C4-2B (cell line): ENCODE measurements around the gene KAT2B.

Experiments used
- H3K27ac ChIP-seq: fragments of 450-650 bp; 2 replicates; pipeline ENCODE4 v1.5.1; 2017
- CTCF ChIP-seq: fragments of 450-650 bp; conservative IDR thresholded peaks from 2 replicates; pipeline ENCODE4 v1.5.1; 2017; ENCODE audit warnings: mild to moderate bottlenecking
- ZFX ChIP-seq: fragments of 450-650 bp; IDR thresholded peaks from 2 replicates; pipeline ENCODE4 v1.6.1; 2017

Gene KAT2B

GRCh38 chr3:20054549-20054987 lies 14.3 kb downstream of the KAT2B start:
- no peak overlapping the region; the same call in 1 of the 2 replicates for H3K27ac ChIP-seq
- TF ChIP-seq CTCF: no peak
- no peak for TF ChIP-seq ZFX

- TF ChIP-seq CTCF (no peak), ZFX (no peak)
- peak overlapping the region; percentile 30 for H3K27ac ChIP-seq
Observed at GRCh38 chr3:20055020-20055775, 15.0 kb downstream of the KAT2B start.

DNA sequence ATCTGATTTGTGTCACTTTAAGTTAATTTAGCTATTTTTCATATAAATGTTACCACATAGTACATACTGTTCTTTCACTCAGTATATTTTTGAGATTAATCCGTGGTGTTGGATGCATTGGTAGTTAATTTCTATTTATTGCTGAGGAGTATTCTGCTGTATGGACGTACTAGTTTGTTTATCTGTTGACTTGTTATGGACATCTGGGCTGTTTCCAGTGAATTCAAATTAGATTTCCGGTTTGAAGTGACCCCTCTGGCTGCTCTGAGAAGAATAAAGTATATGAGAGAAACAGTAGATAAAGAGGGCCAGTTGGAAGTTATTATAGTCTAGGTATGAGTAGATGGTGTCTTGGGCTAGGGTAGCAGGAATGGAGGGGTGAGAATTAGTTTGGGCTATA lies 15.6 kb downstream of the KAT2B start:
- H3K27ac ChIP-seq: no peak overlapping the region
- TF ChIP-seq CTCF: no peak
- no peak for TF ChIP-seq ZFX

DNA sequence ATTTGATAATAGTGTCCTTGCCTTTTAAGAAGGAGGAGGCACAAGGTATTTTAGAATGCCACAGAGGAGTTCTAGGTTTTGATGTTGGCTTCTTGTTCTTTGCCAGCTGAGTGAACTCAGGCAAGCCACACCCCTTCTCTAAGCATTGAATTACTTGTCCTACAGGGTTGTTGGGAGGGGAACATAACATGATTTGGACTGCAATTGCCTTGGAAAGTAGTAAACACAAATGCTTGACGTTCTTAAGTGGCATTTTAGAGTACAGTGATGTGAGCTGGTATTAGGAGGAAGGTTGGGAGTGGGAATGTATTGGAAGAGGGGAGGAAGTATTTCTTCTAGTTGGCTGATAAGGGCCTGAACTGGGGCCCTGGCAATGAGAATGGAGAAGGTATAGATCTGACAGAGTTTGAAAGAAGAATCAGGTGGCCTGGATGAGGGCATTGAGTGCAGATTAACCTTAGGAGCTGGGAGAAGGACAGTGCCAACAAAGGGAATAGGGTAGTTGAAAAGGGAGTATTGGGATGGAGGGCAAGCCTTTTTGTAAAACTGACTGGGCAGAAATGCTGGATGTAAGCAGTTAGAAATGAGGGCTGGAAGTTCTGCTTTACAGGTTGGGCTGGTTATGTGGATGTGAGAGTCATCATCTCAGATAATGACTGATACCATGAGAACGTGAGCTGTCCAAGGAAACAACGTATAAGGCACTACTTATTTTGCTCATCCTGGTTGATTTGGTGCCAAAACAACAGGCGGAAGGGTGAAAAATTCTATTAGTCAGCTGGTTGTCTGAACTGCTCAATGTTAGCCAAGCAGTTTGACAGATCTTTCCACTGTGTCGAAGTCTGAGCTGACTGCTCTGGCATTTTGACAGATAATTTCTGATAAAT lies 16.7 kb downstream of the KAT2B start:
- peak overlapping the region; percentile 51 for H3K27ac ChIP-seq
- TF ChIP-seq ZFX: no peak
- no peak for TF ChIP-seq CTCF

DNA sequence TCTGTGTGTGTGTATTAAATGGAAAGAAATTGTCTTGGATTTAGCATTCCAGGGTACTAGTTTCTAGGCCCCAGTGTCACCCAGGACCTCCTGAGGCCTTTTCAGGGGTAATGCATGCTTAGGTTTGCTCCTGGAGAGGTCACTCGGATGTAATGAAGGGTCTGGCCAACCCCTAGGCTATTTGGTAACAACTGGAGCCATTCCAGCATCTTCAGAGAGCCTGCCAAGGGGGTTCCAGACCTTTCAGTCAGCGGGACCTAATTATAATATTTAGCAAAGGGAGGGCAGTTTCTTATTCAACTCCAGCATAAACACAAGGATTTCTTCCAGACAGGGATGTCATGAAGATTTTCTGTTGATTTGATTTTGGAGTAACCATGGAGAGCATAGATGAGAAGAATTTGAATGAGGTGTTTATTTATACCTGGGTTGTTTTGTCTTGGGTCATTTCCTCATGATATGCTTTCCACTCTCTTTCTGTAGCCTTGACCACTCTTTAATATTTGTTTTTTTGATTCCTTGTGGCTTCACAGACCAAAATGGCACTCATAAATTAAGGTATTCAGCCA lies 17.4 kb downstream of the KAT2B start:
- H3K27ac ChIP-seq: peak overlapping the region; percentile 51
- TF ChIP-seq ZFX (no peak), CTCF (no peak)

GRCh38 chr3:20059929-20060328 lies 19.7 kb downstream of the KAT2B start:
- no peak for TF ChIP-seq ZFX
- TF ChIP-seq CTCF: no peak
- H3K27ac ChIP-seq: no peak overlapping the region
